Measurements from ENCODE around the gene SERPINB6.
A peak's percentile ranks its signal among the peaks of the same experiment; 100 is the strongest.
"Not testable (repeated sequence)": the region's sequence is repeated elsewhere in the genome, so short reads cannot be mapped to it uniquely, and the experiment has no call there.

SERPINB6 gene

DNA sequence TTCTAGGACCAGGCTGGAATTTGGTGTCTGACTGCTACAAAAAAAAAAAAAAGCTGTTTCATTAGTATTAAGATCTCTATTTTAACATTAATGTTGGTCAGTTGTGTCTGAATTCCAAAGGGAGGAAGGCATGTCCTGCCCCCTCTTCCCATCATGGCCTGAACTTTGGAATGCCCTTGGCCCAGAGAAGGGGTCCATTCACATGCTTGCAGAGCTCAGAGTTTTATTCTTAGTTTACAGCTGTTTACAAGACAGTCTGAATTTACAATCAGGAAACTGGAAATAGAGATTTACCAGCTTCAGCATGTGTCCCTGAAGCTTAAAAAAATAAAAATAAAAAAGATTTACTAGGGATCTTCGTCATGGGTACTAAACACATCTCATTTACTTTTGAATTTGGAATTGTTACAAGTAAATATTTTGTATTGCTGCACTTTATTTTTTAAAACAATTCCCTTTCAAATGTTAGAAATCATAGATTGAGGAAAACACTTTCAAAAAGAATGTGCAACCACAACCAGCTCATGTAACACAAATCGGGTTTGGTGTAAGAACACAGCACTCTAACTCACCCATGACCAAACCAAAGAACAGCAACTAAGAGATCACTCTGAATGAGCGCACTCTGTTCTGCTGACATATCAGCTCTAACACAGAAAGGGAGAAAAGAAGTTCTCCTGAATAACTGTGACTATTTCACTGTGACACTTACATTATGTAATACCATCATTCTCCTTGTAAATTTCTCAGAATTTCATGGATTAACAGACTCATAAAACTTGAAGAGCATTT lies 6.6 kb upstream of the SERPINB6 start:
- Histone ChIP-seq H3K27ac (ENCODE audit: low read depth, low read length) (no peak overlapping the region), H3K36me3 (ENCODE audit: control insufficient read depth in 1 of 2, insufficient read depth in 2 of 2, low read length in 2 of 2) (no peaks in the 10 kb centered on the region), H3K4me1 (ENCODE audit: control insufficient read depth in 1 of 2, insufficient read depth in 2 of 2, low read length in 2 of 2) (peaks cover 36 to 61% of the 10 kb centered on the region in 2 donors), H3K27me3 (ENCODE audit: control insufficient read depth in 1 of 2, insufficient read depth in 2 of 2, low read length in 2 of 2) (no peaks in the 10 kb centered on the region), H3K9me3 (ENCODE audit: control insufficient read depth in 1 of 2, low read length in 2 of 2) (no peaks in the 10 kb centered on the region), H3K9ac (ENCODE audit: low read depth in 1 of 2, low read length in 2 of 2) (no peak overlapping the region), H3K4me3 (ENCODE audit: low read depth in 1 of 2, low read length in 2 of 2) (no peak overlapping the region)

- Histone ChIP-seq H3K36me3 (ENCODE audit: control insufficient read depth in 1 of 2, insufficient read depth in 2 of 2, low read length in 2 of 2) (no peaks in the 10 kb centered on the region), H3K9ac (ENCODE audit: low read depth in 1 of 2, low read length in 2 of 2) (no peak overlapping the region), H3K9me3 (ENCODE audit: control insufficient read depth in 1 of 2, low read length in 2 of 2) (no peaks in the 10 kb centered on the region), H3K27ac (ENCODE audit: low read depth, low read length) (no peak overlapping the region), H3K27me3 (ENCODE audit: control insufficient read depth in 1 of 2, insufficient read depth in 2 of 2, low read length in 2 of 2) (no peaks in the 10 kb centered on the region), H3K4me3 (ENCODE audit: low read depth in 1 of 2, low read length in 2 of 2) (no peak overlapping the region), H3K4me1 (ENCODE audit: control insufficient read depth in 1 of 2, insufficient read depth in 2 of 2, low read length in 2 of 2) (peaks cover 29 to 54% of the 10 kb centered on the region in 2 donors)
Observed at GRCh38 chr6:2977290-2977689, 5.9 kb upstream of the SERPINB6 start.

GRCh38 chr6:2976571-2977085 lies 5.3 kb upstream of the SERPINB6 start:
- Histone ChIP-seq H3K4me1 (ENCODE audit: control insufficient read depth in 1 of 2, insufficient read depth in 2 of 2, low read length in 2 of 2) (peaks cover 26 to 49% of the 10 kb centered on the region in 2 donors), H3K27ac (ENCODE audit: low read depth, low read length) (no peak overlapping the region)

GRCh38 chr6:2976060-2976459 lies 4.7 kb upstream of the SERPINB6 start:
- no peaks in the 10 kb centered on the region for H3K9me3 ChIP-seq (ENCODE audit: control insufficient read depth in 1 of 2, low read length in 2 of 2)
- no peak overlapping the region for H3K27ac ChIP-seq (ENCODE audit: low read depth, low read length)
- H3K27me3 ChIP-seq (ENCODE audit: control insufficient read depth in 1 of 2, insufficient read depth in 2 of 2, low read length in 2 of 2): no peaks in the 10 kb centered on the region
- no peaks in the 10 kb centered on the region for H3K36me3 ChIP-seq (ENCODE audit: control insufficient read depth in 1 of 2, insufficient read depth in 2 of 2, low read length in 2 of 2)
- H3K4me1 ChIP-seq (ENCODE audit: control insufficient read depth in 1 of 2, insufficient read depth in 2 of 2, low read length in 2 of 2): peaks cover 20 to 43% of the 10 kb centered on the region in 2 donors
- H3K4me3 ChIP-seq (ENCODE audit: low read depth in 1 of 2, low read length in 2 of 2): no peak overlapping the region
- no peak overlapping the region for H3K9ac ChIP-seq (ENCODE audit: low read depth in 1 of 2, low read length in 2 of 2)

More at GRCh38 chr6:2976571-2977085, 5.3 kb upstream of the SERPINB6 start:
- H3K36me3 ChIP-seq (ENCODE audit: control insufficient read depth in 1 of 2, insufficient read depth in 2 of 2, low read length in 2 of 2): no peaks in the 10 kb centered on the region
- H3K9ac ChIP-seq (ENCODE audit: low read depth in 1 of 2, low read length in 2 of 2): no peak overlapping the region
- H3K27me3 ChIP-seq (ENCODE audit: control insufficient read depth in 1 of 2, insufficient read depth in 2 of 2, low read length in 2 of 2): no peaks in the 10 kb centered on the region
- H3K4me3 ChIP-seq (ENCODE audit: low read depth in 1 of 2, low read length in 2 of 2): no peak overlapping the region
- H3K9me3 ChIP-seq (ENCODE audit: control insufficient read depth in 1 of 2, low read length in 2 of 2): no peaks in the 10 kb centered on the region

GRCh38 chr6:2973676-2974075 lies 2.3 kb upstream of the SERPINB6 start:
- Histone ChIP-seq H3K27ac (ENCODE audit: low read depth, low read length) (no peak overlapping the region), H3K36me3 (ENCODE audit: control insufficient read depth in 1 of 2, insufficient read depth in 2 of 2, low read length in 2 of 2) (peaks cover 0 to 3% of the 10 kb centered on the region in 2 donors), H3K4me3 (ENCODE audit: low read depth in 1 of 2, low read length in 2 of 2) (no peak overlapping the region), H3K9me3 (ENCODE audit: control insufficient read depth in 1 of 2, low read length in 2 of 2) (no peaks in the 10 kb centered on the region), H3K9ac (ENCODE audit: low read depth in 1 of 2, low read length in 2 of 2) (no peak overlapping the region), H3K4me1 (ENCODE audit: control insufficient read depth in 1 of 2, insufficient read depth in 2 of 2, low read length in 2 of 2) (peaks cover 24 to 27% of the 10 kb centered on the region in 2 donors), H3K27me3 (ENCODE audit: control insufficient read depth in 1 of 2, insufficient read depth in 2 of 2, low read length in 2 of 2) (no peaks in the 10 kb centered on the region)

DNA sequence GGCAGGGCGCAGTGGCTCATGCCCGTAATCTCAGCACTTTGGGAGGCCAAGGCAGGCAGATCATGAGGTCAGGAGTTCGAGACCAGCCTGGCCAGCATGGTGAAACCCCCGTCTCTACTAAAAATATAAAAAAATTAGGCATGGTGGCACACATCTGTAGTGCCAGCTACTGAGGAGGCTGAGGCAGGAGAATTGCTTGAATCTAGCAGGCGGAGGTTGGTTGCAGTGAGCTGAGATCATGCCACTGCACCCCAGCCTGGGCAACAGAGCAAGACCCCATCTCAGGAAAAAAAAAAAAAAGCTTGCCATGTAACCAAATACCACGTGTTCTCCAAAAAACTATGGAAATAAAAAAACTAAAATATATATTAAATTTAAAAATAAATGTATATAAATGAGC lies 1.8 kb upstream of the SERPINB6 start:
- peaks cover 22 to 25% of the 10 kb centered on the region in 2 donors for H3K4me1 ChIP-seq (ENCODE audit: control insufficient read depth in 1 of 2, insufficient read depth in 2 of 2, low read length in 2 of 2)
- not testable (repeated sequence) for H3K4me3 ChIP-seq (ENCODE audit: low read depth in 1 of 2, low read length in 2 of 2); H3K27ac ChIP-seq (ENCODE audit: low read depth, low read length)

DNA sequence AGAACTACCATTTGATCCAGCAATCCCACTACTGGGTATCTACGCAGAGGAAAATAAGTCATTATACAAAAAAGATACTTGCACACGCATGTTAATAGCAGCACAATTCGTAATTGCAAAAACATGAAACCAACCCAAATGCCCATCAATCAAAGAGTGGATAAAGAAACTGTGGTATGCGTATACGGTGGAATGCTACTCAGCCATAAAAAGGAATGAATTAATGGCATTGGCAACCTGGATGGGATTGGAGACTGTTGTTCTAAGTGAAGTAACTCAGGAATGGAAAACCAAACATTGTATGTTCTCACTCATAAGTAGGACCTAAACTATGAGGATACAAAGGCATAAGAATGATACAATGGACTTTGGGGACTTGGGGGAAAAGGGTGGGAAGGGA lies 1.3 kb upstream of the SERPINB6 start:
- not testable (repeated sequence) for H3K9me3 ChIP-seq (ENCODE audit: control insufficient read depth in 1 of 2, low read length in 2 of 2); H3K27me3 ChIP-seq (ENCODE audit: control insufficient read depth in 1 of 2, insufficient read depth in 2 of 2, low read length in 2 of 2); H3K27ac ChIP-seq (ENCODE audit: low read depth, low read length); H3K36me3 ChIP-seq (ENCODE audit: control insufficient read depth in 1 of 2, insufficient read depth in 2 of 2, low read length in 2 of 2); H3K9ac ChIP-seq (ENCODE audit: low read depth in 1 of 2, low read length in 2 of 2); H3K4me3 ChIP-seq (ENCODE audit: low read depth in 1 of 2, low read length in 2 of 2)
- H3K4me1 ChIP-seq (ENCODE audit: control insufficient read depth in 1 of 2, insufficient read depth in 2 of 2, low read length in 2 of 2): peaks cover 17 to 21% of the 10 kb centered on the region in 2 donors

More for the DNA sequence above, 1.8 kb upstream of the SERPINB6 start:
- H3K9me3 ChIP-seq (ENCODE audit: control insufficient read depth in 1 of 2, low read length in 2 of 2); H3K27me3 ChIP-seq (ENCODE audit: control insufficient read depth in 1 of 2, insufficient read depth in 2 of 2, low read length in 2 of 2); H3K36me3 ChIP-seq (ENCODE audit: control insufficient read depth in 1 of 2, insufficient read depth in 2 of 2, low read length in 2 of 2); H3K9ac ChIP-seq (ENCODE audit: low read depth in 1 of 2, low read length in 2 of 2): not testable (repeated sequence)

DNA sequence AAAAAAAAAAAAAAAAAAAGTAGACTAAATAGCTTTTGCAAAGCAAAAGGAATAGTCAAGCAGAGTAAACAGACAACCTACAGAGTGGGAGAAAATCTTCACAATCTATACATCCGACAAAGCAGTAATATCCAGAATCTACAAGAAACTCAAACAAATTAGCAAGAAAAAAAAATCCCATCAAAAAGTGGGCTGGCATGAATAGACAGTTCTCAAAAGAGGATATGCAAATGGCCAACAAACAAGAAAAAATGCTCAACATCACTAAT lies 786 bp upstream of the SERPINB6 start:
- not testable (repeated sequence) for H3K27me3 ChIP-seq (ENCODE audit: control insufficient read depth in 1 of 2, insufficient read depth in 2 of 2, low read length in 2 of 2); H3K9me3 ChIP-seq (ENCODE audit: control insufficient read depth in 1 of 2, low read length in 2 of 2); H3K36me3 ChIP-seq (ENCODE audit: control insufficient read depth in 1 of 2, insufficient read depth in 2 of 2, low read length in 2 of 2)
- peaks cover 12 to 19% of the 10 kb centered on the region in 2 donors for H3K4me1 ChIP-seq (ENCODE audit: control insufficient read depth in 1 of 2, insufficient read depth in 2 of 2, low read length in 2 of 2)
- H3K4me3 ChIP-seq (ENCODE audit: low read depth in 1 of 2, low read length in 2 of 2): peak overlapping the region in 1 of 2 donors; percentile 83
- peak overlapping the region; percentile 64 to 81 for H3K9ac ChIP-seq (ENCODE audit: low read depth in 1 of 2, low read length in 2 of 2)
- H3K27ac ChIP-seq (ENCODE audit: low read depth, low read length): peak overlapping the region; percentile 95

- H3K27me3 ChIP-seq (ENCODE audit: control insufficient read depth in 1 of 2, insufficient read depth in 2 of 2, low read length in 2 of 2): no peaks in the 10 kb centered on the region
- peak overlapping the region; percentile 65 to 83 for H3K4me3 ChIP-seq (ENCODE audit: low read depth in 1 of 2, low read length in 2 of 2)
- no peaks in the 10 kb centered on the region for H3K9me3 ChIP-seq (ENCODE audit: control insufficient read depth in 1 of 2, low read length in 2 of 2)
- peak overlapping the region; percentile 64 to 77 for H3K9ac ChIP-seq (ENCODE audit: low read depth in 1 of 2, low read length in 2 of 2)
- H3K27ac ChIP-seq (ENCODE audit: low read depth, low read length): peak overlapping the region; percentile 95
- H3K4me1 ChIP-seq (ENCODE audit: control insufficient read depth in 1 of 2, insufficient read depth in 2 of 2, low read length in 2 of 2): peaks cover 13 to 29% of the 10 kb centered on the region in 2 donors
- H3K36me3 ChIP-seq (ENCODE audit: control insufficient read depth in 1 of 2, insufficient read depth in 2 of 2, low read length in 2 of 2): peaks cover 0 to 9% of the 10 kb centered on the region in 2 donors
Observed at GRCh38 chr6:2970753-2971419, 481 bp downstream of the SERPINB6 start.

DNA sequence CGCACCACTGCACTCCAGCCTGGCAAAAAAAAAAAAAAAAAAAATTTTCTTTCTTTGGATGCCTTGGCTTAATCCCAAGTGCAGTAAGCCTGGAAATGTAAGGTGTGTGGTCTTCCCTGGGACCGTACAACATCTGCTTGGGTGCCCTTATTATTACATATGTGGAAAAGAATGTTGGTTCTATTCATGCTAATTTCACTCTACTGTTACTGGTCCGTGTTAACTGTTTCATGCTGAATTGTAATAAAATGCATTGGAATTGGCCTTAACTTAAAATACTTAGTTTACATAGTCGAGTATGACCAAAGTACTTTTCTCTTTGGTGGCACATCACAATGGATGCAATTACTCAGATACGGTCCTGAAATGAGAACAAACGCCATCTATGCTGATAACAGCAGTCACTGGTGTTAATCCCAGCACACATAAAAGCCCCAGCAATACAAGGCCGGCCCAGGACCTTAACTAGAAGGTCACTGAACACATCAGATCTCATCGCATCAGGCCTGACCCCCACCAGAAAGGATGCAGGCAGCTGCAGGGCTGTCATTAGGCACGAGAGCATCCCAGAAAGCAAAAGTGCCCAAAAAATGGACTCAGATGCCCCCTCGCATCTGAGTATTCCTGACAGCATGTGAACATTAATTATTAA lies 1.2 kb downstream of the SERPINB6 start:
- Histone ChIP-seq H3K27me3 (ENCODE audit: control insufficient read depth in 1 of 2, insufficient read depth in 2 of 2, low read length in 2 of 2) (no peaks in the 10 kb centered on the region), H3K9ac (ENCODE audit: low read depth in 1 of 2, low read length in 2 of 2) (peak overlapping the region; percentile 64 to 77), H3K4me1 (ENCODE audit: control insufficient read depth in 1 of 2, insufficient read depth in 2 of 2, low read length in 2 of 2) (peaks cover 18 to 33% of the 10 kb centered on the region in 2 donors), H3K4me3 (ENCODE audit: low read depth in 1 of 2, low read length in 2 of 2) (peak overlapping the region; percentile 65 to 83), H3K36me3 (ENCODE audit: control insufficient read depth in 1 of 2, insufficient read depth in 2 of 2, low read length in 2 of 2) (peaks cover 0 to 9% of the 10 kb centered on the region in 2 donors), H3K27ac (ENCODE audit: low read depth, low read length) (peak overlapping the region; percentile 95), H3K9me3 (ENCODE audit: control insufficient read depth in 1 of 2, low read length in 2 of 2) (no peaks in the 10 kb centered on the region)
